Gastrocnemius medialis (tissue), 4 donors: Measurements from ENCODE around the gene GCC2.

Experiments used
- POLR2A ChIP-seq, 2 donors: fragments of 450-650 bp; IDR thresholded peaks; one replicate each; pipeline ENCODE4 v1.6.1; 2017; ENCODE audit warnings: antibody characterized with exemption in 2 of 2, mild to moderate bottlenecking in 2 of 2, moderate library complexity in 2 of 2
- TF ChIP-seq, protein P1 (sequence below), 5 experiments: fragments of 450-650 bp in 3 of 5; fragments of 200-600 bp in 2 of 5; sonication (generic) in 2 of 5; IDR thresholded peaks in 4 of 5; conservative IDR thresholded peaks in 1 of 5; 1 replicate in 4 of 5; 2 replicates in 1 of 5; pipeline ENCODE4 v1.5.1; 2016 to 2019; ENCODE audit warnings: antibody characterized with exemption in 5 of 5, mild to moderate bottlenecking in 3 of 5, moderate library complexity in 3 of 5

DNA sequence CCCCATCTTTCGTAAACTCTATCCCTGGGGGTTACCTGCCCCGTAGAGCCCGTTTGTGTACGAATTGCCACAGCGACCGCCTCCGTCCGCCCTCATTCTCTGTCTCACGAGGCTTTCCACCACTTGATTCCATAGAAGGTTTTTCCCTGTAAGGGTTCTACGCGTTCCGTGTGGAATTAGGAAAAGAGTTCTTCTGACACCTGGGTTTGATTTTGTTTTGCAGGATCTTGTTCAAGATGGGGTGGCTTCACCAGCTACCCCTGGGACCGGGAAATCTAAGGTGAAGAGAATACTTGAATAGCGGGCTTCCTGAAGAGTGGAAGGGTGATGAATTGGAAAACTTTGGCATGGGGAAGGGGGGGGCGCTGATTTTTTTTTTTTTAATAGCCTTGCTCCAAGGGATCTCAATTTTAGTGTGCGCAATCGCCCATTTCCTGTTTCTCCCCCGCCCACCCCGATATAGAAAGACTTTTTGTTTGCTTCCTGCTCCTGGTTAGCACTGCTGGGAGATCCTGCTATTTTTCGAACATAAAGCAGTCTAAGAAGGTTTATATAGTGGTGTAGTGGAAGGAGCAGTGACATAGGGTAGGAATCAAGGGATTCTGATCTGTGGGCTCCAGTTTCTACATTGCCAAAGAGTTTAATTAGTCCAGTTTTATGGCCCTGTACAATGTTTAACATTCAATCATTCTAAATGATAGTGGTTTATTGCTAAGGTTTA is 564 bp downstream of the GCC2 start:
- TF ChIP-seq, protein P1, sequence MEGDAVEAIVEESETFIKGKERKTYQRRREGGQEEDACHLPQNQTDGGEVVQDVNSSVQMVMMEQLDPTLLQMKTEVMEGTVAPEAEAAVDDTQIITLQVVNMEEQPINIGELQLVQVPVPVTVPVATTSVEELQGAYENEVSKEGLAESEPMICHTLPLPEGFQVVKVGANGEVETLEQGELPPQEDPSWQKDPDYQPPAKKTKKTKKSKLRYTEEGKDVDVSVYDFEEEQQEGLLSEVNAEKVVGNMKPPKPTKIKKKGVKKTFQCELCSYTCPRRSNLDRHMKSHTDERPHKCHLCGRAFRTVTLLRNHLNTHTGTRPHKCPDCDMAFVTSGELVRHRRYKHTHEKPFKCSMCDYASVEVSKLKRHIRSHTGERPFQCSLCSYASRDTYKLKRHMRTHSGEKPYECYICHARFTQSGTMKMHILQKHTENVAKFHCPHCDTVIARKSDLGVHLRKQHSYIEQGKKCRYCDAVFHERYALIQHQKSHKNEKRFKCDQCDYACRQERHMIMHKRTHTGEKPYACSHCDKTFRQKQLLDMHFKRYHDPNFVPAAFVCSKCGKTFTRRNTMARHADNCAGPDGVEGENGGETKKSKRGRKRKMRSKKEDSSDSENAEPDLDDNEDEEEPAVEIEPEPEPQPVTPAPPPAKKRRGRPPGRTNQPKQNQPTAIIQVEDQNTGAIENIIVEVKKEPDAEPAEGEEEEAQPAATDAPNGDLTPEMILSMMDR (IDR thresholded peaks at IDR 0.05 in 4 of 5, conservative IDR thresholded peaks at IDR 0.05 in 1 of 5), result no peak
- TF ChIP-seq POLR2A (IDR thresholded peaks at IDR 0.05), result no peak
